Transverse colon (tissue), 3 donors: Measurements from ENCODE around the gene COTL1.

Source experiments
- POLR2A ChIP-seq: fragments of 450-650 bp; IDR thresholded peaks from one replicate; pipeline ENCODE4 v1.6.1; 2016; ENCODE audit warnings: antibody characterized with exemption, mild to moderate bottlenecking, moderate library complexity
- TF ChIP-seq, protein P1 (sequence below), 5 experiments: fragments of 200-600 bp in 3 of 5; fragments of 450-650 bp in 2 of 5; sonication (generic) in 3 of 5; IDR thresholded peaks; 1 replicate in 2 of 5; 2 replicates in 3 of 5; pipeline ENCODE4 v1.5.1; 2016 to 2017; ENCODE audit warnings: antibody characterized with exemption in 5 of 5, inconsistent platforms in 3 of 5, mild to moderate bottlenecking in 2 of 5, moderate library complexity in 1 of 5

DNA sequence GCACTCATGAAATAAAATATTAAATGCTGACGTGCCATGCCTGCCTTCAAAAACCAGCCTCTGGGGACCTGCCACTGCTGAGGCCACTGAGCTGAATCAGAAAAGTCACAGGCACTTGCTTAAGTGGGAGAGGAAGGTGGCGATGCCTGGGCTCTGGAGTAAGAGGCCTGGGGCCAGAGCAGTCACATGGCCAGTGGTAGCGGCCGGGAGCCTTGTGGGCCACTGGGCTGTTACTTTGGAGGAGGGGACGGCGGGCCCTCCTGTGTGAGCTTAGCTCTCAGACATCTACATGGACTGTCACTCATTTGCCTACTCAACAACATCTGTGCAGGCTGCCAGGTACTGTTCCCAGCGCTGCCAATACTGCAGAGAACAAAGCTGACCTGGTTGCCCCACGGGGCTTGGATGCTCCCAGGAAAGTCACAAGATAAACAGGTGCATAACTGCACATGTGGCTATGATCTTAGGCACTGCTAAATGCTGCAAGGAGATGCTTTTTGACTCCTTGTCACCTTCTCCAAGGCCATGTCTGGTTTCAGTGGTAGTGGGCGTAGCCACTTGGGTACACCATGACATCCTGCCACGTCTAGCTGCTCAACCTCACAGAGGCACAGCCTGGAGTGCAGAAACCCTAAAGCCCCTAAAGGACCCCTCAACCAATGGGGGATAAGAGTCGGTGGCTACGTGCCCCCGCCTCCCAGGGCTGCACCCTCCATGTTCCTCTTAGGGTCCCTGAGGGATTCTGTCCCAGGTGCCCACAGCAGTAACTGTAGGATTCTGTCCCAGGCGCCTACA, 11.6 kb downstream of the COTL1 start:
- TF ChIP-seq POLR2A = no peak
- TF ChIP-seq, protein P1, sequence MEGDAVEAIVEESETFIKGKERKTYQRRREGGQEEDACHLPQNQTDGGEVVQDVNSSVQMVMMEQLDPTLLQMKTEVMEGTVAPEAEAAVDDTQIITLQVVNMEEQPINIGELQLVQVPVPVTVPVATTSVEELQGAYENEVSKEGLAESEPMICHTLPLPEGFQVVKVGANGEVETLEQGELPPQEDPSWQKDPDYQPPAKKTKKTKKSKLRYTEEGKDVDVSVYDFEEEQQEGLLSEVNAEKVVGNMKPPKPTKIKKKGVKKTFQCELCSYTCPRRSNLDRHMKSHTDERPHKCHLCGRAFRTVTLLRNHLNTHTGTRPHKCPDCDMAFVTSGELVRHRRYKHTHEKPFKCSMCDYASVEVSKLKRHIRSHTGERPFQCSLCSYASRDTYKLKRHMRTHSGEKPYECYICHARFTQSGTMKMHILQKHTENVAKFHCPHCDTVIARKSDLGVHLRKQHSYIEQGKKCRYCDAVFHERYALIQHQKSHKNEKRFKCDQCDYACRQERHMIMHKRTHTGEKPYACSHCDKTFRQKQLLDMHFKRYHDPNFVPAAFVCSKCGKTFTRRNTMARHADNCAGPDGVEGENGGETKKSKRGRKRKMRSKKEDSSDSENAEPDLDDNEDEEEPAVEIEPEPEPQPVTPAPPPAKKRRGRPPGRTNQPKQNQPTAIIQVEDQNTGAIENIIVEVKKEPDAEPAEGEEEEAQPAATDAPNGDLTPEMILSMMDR (IDR thresholded peaks at IDR 0.05) = no peak
